H1 (cell line): Measurements from ENCODE around the gene SLC17A6. TPM values are rescaled to one million over a fixed set of nuclear protein-coding genes. Genes with fewer than 3 reads are reported as not detected.

Experiments used
- CTCF ChIA-PET: fragments of 300-600 bp; sonication (Branson Sonifier 250); formaldehyde crosslinking; loops from one replicate; lab custom pipeline; 2021; ENCODE audit not compliant: partially characterized antibody; lab: Charles Lee
- POLR2A ChIA-PET: fragments of 300-600 bp; sonication (Branson Sonifier 250); formaldehyde crosslinking; loops from one replicate; lab custom pipeline; 2021; ENCODE audit warnings: inconsistent platforms; ENCODE audit not compliant: partially characterized antibody; lab: Charles Lee
- DNase-seq, 2 experiments: peaks; one replicate each; pipeline versions ENCODE4 v3.0.0 to v3.0.0-alpha.2; 2010 to 2022; ENCODE audit warnings: low spot score in 2 of 2, low read depth in 1 of 2, mixed read lengths in 1 of 2
- FAIRE-seq: peaks from 2 replicates; lab custom pipeline; 2011; peaks lifted over from hg19 to GRCh38; lab: Jason Lieb, UNC
- H2AFZ ChIP-seq: 2 replicates; pipeline ENCODE4 v1.8.1; 2012; ENCODE audit warnings: low read length, inconsistent platforms
- H2AK5ac ChIP-seq: 2 replicates; pipeline ENCODE4 v1.6.1; 2013; ENCODE audit warnings: low read depth, low read length
- H2BK120ac ChIP-seq: replicated peaks from 2 replicates; pipeline ENCODE3; 2013; ENCODE audit warnings: low read depth, low read length, inconsistent platforms
- H2BK12ac ChIP-seq: 2 replicates; pipeline ENCODE4 v1.6.1; 2013; ENCODE audit warnings: low read depth, low read length
- H2BK15ac ChIP-seq: 2 replicates; pipeline ENCODE4 v1.6.1; 2013; ENCODE audit warnings: low read length
- H2BK20ac ChIP-seq: 2 replicates; pipeline ENCODE4 v1.6.1; 2013; ENCODE audit warnings: low read length
- H2BK5ac ChIP-seq: 2 replicates; pipeline ENCODE4 v1.6.1; 2013; ENCODE audit warnings: low read depth, low read length
- H3K14ac ChIP-seq: 2 replicates; pipeline ENCODE4 v1.6.1; 2013; ENCODE audit warnings: inconsistent platforms; ENCODE audit not compliant: insufficient read length
- H3K18ac ChIP-seq: 2 replicates; pipeline ENCODE4 v1.6.1; 2013; ENCODE audit warnings: low read length; ENCODE audit errors: extremely low read depth
- H3K23ac ChIP-seq: 2 replicates; pipeline ENCODE4 v1.6.1; 2013; ENCODE audit warnings: inconsistent platforms; ENCODE audit not compliant: insufficient read length
- H3K23me2 ChIP-seq: 2 replicates; pipeline ENCODE4 v1.6.1; 2013; ENCODE audit warnings: low read depth, low read length
- H3K27ac ChIP-seq: 2 replicates; pipeline ENCODE4 v1.6.1; 2011; ENCODE audit warnings: low read depth, low read length, inconsistent platforms
- H3K27me3 ChIP-seq, 4 experiments: replicated peaks in 1 of 4; 1 replicate in 1 of 4; 2 replicates in 3 of 4; pipeline versions ENCODE4 v1.6.1 to v1.8.1; 2011 to 2013; ENCODE audit warnings: low read length in 3 of 4, mild to moderate bottlenecking in 3 of 4, inconsistent platforms in 2 of 4, mixed read lengths in 2 of 4, moderate library complexity in 1 of 4; ENCODE audit not compliant: control insufficient read depth in 3 of 4, insufficient read depth in 3 of 4; ENCODE audit errors: extremely low read depth in 1 of 4
- H3K36me3 ChIP-seq, 4 experiments: 2 replicates each; pipeline versions ENCODE4 v1.6.1 to v1.8.1; 2011 to 2013; ENCODE audit warnings: mild to moderate bottlenecking in 4 of 4, low read length in 3 of 4, moderate library complexity in 2 of 4, control low read depth in 1 of 4, inconsistent platforms in 1 of 4; ENCODE audit not compliant: insufficient read depth in 4 of 4, control insufficient read depth in 2 of 4
- H3K4ac ChIP-seq: replicated peaks from 2 replicates; pipeline ENCODE3; 2013; ENCODE audit warnings: low read length, low read depth, mixed read lengths, inconsistent platforms; ENCODE audit not compliant: insufficient read length
- H3K4me1 ChIP-seq, 4 experiments: replicated peaks in 1 of 4; 1 replicate in 1 of 4; 2 replicates in 3 of 4; pipeline versions ENCODE4 v1.6.1 to v1.8.1; 2011 to 2013; ENCODE audit warnings: low read length in 3 of 4, inconsistent platforms in 2 of 4, mixed read lengths in 1 of 4; ENCODE audit not compliant: insufficient read depth in 4 of 4, control insufficient read depth in 3 of 4
- H3K4me2 ChIP-seq, 2 experiments: 2 replicates each; pipeline versions ENCODE4 v1.6.1 to v1.8.1; 2011 to 2013; ENCODE audit warnings: low read depth in 2 of 2, low read length in 2 of 2, control low read depth in 1 of 2, inconsistent platforms in 1 of 2, mild to moderate bottlenecking in 1 of 2; ENCODE audit not compliant: insufficient read depth in 1 of 2
- H3K4me3 ChIP-seq, 4 experiments: fragments of 200-600, 300-600 bp in 1 of 4; sonication (generic), shearing (Covaris generic), sonication (Bioruptor Twin) in 1 of 4; 2 replicates each; pipeline versions ENCODE4 v1.5.1 to v1.8.1; 2011 to 2016; ENCODE audit warnings: low read length in 4 of 4, low read depth in 3 of 4, control low read depth in 2 of 4, inconsistent platforms in 2 of 4, mild to moderate bottlenecking in 2 of 4, mixed read lengths in 1 of 4, moderate library complexity in 1 of 4; ENCODE audit not compliant: insufficient read depth in 2 of 4; ENCODE audit errors: extremely low read depth in 1 of 4
- H3K56ac ChIP-seq: replicated peaks from 2 replicates; pipeline ENCODE3; 2013; ENCODE audit warnings: low read depth, mild to moderate bottlenecking, mixed read lengths, low read length, inconsistent platforms; ENCODE audit not compliant: insufficient read length
- H3K79me1 ChIP-seq: 2 replicates; pipeline ENCODE4 v1.6.1; 2013; ENCODE audit warnings: low read depth, low read length, control low read depth
- H3K79me2 ChIP-seq, 2 experiments: 2 replicates each; pipeline versions ENCODE4 v1.6.1 to v1.8.1; 2012 to 2013; ENCODE audit warnings: low read length in 2 of 2, mild to moderate bottlenecking in 2 of 2, inconsistent platforms in 1 of 2; ENCODE audit not compliant: insufficient read depth in 2 of 2, control insufficient read depth in 1 of 2
- H3K9ac ChIP-seq, 4 experiments: replicated peaks in 1 of 4; 1 replicate in 1 of 4; 2 replicates in 3 of 4; pipeline versions ENCODE4 v1.6.1 to v1.8.1; 2011 to 2013; ENCODE audit warnings: low read depth in 3 of 4, low read length in 3 of 4, control low read depth in 2 of 4, mild to moderate bottlenecking in 2 of 4, moderate library complexity in 2 of 4, inconsistent platforms in 1 of 4; ENCODE audit errors: extremely low read depth in 1 of 4
- H3K9me3 ChIP-seq, 2 experiments: 2 replicates each; pipeline versions ENCODE4 v1.6.1 to v1.8.1; 2012 to 2013; ENCODE audit warnings: mild to moderate bottlenecking in 2 of 2, moderate library complexity in 2 of 2, control low read depth in 1 of 2, inconsistent platforms in 1 of 2, low read depth in 1 of 2, low read length in 1 of 2, mixed read lengths in 1 of 2; ENCODE audit not compliant: insufficient read depth in 2 of 2
- H4K20me1 ChIP-seq, 2 experiments: replicated peaks in 1 of 2; 2 replicates each; pipeline versions ENCODE3 to v1.8.1; 2011 to 2013; ENCODE audit warnings: inconsistent platforms in 2 of 2, low read length in 2 of 2, mild to moderate bottlenecking in 1 of 2; ENCODE audit not compliant: insufficient read depth in 2 of 2, control insufficient read depth in 1 of 2
- H4K5ac ChIP-seq: 2 replicates; pipeline ENCODE4 v1.6.1; 2013; ENCODE audit warnings: low read length, low read depth, mixed read lengths, inconsistent platforms; ENCODE audit not compliant: insufficient read length
- H4K8ac ChIP-seq: 2 replicates; pipeline ENCODE4 v1.8.0; 2013; ENCODE audit warnings: mild to moderate bottlenecking, moderate library complexity, low read length, inconsistent platforms; ENCODE audit not compliant: insufficient read depth; ENCODE audit errors: extremely low read depth
- H4K91ac ChIP-seq: replicated peaks from 2 replicates; pipeline ENCODE3; 2013; ENCODE audit warnings: low read length, mixed read lengths, inconsistent platforms; ENCODE audit not compliant: insufficient read length
- BACH1 ChIP-seq: IDR thresholded peaks from 2 replicates; pipeline ENCODE4 v1.6.1; 2012; ENCODE audit warnings: low read length, improper control_type of control experiment
- CEBPB ChIP-seq: IDR thresholded peaks from 2 replicates; pipeline ENCODE4 v1.6.1; 2012; ENCODE audit warnings: low read depth, low read length
- CHD2 ChIP-seq: IDR thresholded peaks from 2 replicates; pipeline ENCODE4 v1.6.1; 2012; ENCODE audit warnings: low read length, improper control_type of control experiment
- FOSL1 ChIP-seq: IDR thresholded peaks from 2 replicates; pipeline ENCODE4 v1.6.1; 2011; ENCODE audit warnings: mild to moderate bottlenecking, low read depth, low read length, moderate library complexity; ENCODE audit not compliant: insufficient read depth
- NANOG ChIP-seq: IDR thresholded peaks from 2 replicates; pipeline ENCODE4 v1.6.1; 2011; ENCODE audit warnings: low read length, low read depth, mild to moderate bottlenecking, inconsistent platforms; ENCODE audit not compliant: insufficient read depth, poor library complexity, severe bottlenecking
- RNF2 ChIP-seq: fragments of 200-900, 300-1000 bp; sonication (generic); IDR thresholded peaks from 2 replicates; pipeline ENCODE4 v1.7.1; 2016; ENCODE audit warnings: borderline replicate concordance, low read depth, mild to moderate bottlenecking, antibody characterized with exemption, low read length; ENCODE audit not compliant: poor library complexity, severe bottlenecking; ENCODE audit errors: missing control alignments
- SAP30 ChIP-seq: fragments of 300-600 bp; sonication (generic); IDR thresholded peaks from 2 replicates; pipeline ENCODE4 v1.7.1; 2012; ENCODE audit warnings: low read length, moderate library complexity, mild to moderate bottlenecking, inconsistent platforms; ENCODE audit not compliant: insufficient read depth, insufficient replicate concordance
- SIRT6 ChIP-seq: IDR thresholded peaks from one replicate; pipeline ENCODE4 v1.7.1; 2012; ENCODE audit warnings: low read length, inconsistent platforms
- SP4 ChIP-seq: IDR thresholded peaks from 2 replicates; pipeline ENCODE4 v1.6.1; 2012; ENCODE audit warnings: low read length, inconsistent platforms
- SUZ12 ChIP-seq: fragments of 200-600 bp; sonication (generic); IDR thresholded peaks from 2 replicates; pipeline ENCODE4 v1.6.1; 2012; ENCODE audit warnings: mild to moderate bottlenecking, inconsistent platforms, low read length, moderate library complexity, mixed read lengths
- whole genome bisulfite sequencing, 2 experiments: shearing (Covaris generic) in 1 of 2; methylation state at CpG; one replicate each; pipeline versions ENCODE4 v1.1.6 to v1.1.7; 2013 to 2015; ENCODE audit warnings: low lambda C conversion rate in 2 of 2, mixed read lengths in 2 of 2, inconsistent platforms in 1 of 2, low coverage in 1 of 2, missing lambda C conversion rate in 1 of 2; ENCODE audit not compliant: insufficient replicate concordance in 2 of 2, insufficient coverage in 1 of 2, insufficient read length in 1 of 2; ENCODE audit errors: extremely low coverage in 1 of 2, missing lambda C conversion rate in 1 of 2; 5-methylcytosine and 5-hydroxymethylcytosine counted together
- polyA plus RNA-seq, 7 experiments: library from polyadenylated mRNA; depleted of rRNA in 3 of 7; stranded (reverse) in 5 of 7; unstranded in 2 of 7; fragments of >200 nt in 5 of 7; fragments of 200-250 nt in 2 of 7; gene quantifications; 1 replicate in 5 of 7; 2 replicates in 1 of 7; 4 replicates in 1 of 7; pipeline versions ENCODE4 v1.2.1 to v1.2.3, GENCODE V29; 2011 to 2013; ENCODE audit warnings: missing spikeins in 2 of 7, mixed read lengths in 2 of 7
- total RNA-seq: library from RNA; stranded (reverse); fragmentation: NEBNext Ultra II Directional; extraction: Animal tissue kit (Norgen Biotek cat#: 25700); gene quantifications from 2 replicates; pipeline ENCODE4 v1.2.1, GENCODE V29; 2021
- TF ChIP-seq, protein P1 (sequence below): IDR thresholded peaks from 2 replicates; pipeline ENCODE4 v1.6.1; 2012; ENCODE audit warnings: low read length, inconsistent platforms
- TF ChIP-seq, protein P2 (sequence below): IDR thresholded peaks from 2 replicates; pipeline ENCODE4 v1.6.1; 2012; ENCODE audit warnings: inconsistent platforms

The SLC17A6 gene
- total and polyA plus RNA-seq, 2 of the 8 experiments (the other 6 are each of a cell fraction or from before 2014, with no cell fraction given): 0.24 to 1.6 TPM

DNA sequence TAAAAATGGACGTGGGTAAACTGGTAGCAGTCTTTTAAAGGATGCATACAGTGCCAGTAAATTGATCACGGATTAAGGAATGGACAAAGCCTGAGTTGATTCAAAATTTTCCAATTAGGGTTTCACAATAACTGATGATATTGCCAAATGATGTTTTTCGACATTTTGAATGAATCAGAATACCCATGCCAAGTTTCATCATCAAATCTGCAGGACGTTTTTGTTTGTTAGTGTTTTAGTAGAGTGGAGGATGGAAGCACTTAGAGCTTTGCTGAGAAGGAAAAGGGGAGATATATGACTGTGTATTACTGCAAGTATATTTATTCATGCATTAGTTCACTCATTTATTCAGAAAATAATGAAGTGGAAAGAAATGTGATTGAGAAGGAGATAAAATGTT is 78.3 kb downstream of the SLC17A6 start:
- H2BK20ac ChIP-seq: no peak overlapping the region
- H4K5ac ChIP-seq: no peak overlapping the region
- no peak overlapping the region for H2BK5ac ChIP-seq
- TF ChIP-seq SUZ12 (no peak), SIRT6 (no peak), CEBPB (no peak), FOSL1 (no peak), SAP30 (no peak), RNF2 (no peak), NANOG (no peak), SP4 (no peak), CHD2 (no peak), BACH1 (no peak)
- TF ChIP-seq, protein P1, sequence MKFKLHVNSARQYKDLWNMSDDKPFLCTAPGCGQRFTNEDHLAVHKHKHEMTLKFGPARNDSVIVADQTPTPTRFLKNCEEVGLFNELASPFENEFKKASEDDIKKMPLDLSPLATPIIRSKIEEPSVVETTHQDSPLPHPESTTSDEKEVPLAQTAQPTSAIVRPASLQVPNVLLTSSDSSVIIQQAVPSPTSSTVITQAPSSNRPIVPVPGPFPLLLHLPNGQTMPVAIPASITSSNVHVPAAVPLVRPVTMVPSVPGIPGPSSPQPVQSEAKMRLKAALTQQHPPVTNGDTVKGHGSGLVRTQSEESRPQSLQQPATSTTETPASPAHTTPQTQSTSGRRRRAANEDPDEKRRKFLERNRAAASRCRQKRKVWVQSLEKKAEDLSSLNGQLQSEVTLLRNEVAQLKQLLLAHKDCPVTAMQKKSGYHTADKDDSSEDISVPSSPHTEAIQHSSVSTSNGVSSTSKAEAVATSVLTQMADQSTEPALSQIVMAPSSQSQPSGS: no peak
- TF ChIP-seq, protein P2, sequence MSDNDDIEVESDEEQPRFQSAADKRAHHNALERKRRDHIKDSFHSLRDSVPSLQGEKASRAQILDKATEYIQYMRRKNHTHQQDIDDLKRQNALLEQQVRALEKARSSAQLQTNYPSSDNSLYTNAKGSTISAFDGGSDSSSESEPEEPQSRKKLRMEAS: no peak

More for the DNA sequence above, 78.3 kb downstream of the SLC17A6 start:
- Histone ChIP-seq H3K79me2 (no peaks in the 10 kb centered on the region), H3K27ac (no peak overlapping the region), H2BK120ac (no peak overlapping the region), H4K20me1 (no peaks in the 10 kb centered on the region), H3K79me1 (no peaks in the 10 kb centered on the region), H3K9me3 (no peaks in the 10 kb centered on the region), H3K4ac (no peak overlapping the region), H3K56ac (no peak overlapping the region), H2BK12ac (no peak overlapping the region), H3K23ac (no peak overlapping the region), H3K4me2 (no peak overlapping the region), H4K8ac (no peak overlapping the region), H2AFZ (no peak overlapping the region), H3K27me3 (no peaks in the 10 kb centered on the region), H4K91ac (no peak overlapping the region), H2BK15ac (no peak overlapping the region), H3K14ac (no peak overlapping the region), H3K23me2 (peaks cover 1% of the 10 kb centered on the region; the same call in 1 of the 2 replicates), H3K9ac (no peak overlapping the region), H3K18ac (no peak overlapping the region), H3K4me3 (no peak overlapping the region), H2AK5ac (no peak overlapping the region), H3K36me3 (no peaks in the 10 kb centered on the region), H3K4me1 (no peaks in the 10 kb centered on the region)
- POLR2A ChIA-PET: no interaction called here
- 84% methylated on average over 4 of the region's 4 CpGs; no CpG with 5 or more reads in 1 of the 2 experiments for WGBS, 2 experiments
- CTCF ChIA-PET: interaction anchor here (1.1 to 1.6 kb wide), 2 partner anchors 27 to 35 kb away, joined by 3 to 5 read pairs; no protein-coding TSS in a partner anchor
- DNase-seq (no peak), FAIRE-seq (no peak)
